Left hindlimb (tissue), 1 donor: ENCODE data around the gene HDAC3.
A peak's percentile ranks its signal among the peaks of the same experiment; 100 is the strongest.
"Not testable (repeated sequence)": the region's sequence is repeated elsewhere in the genome, so short reads cannot be mapped to it uniquely, and the experiment has no call there.

Experiments used
- DNase-seq: peaks from one replicate; pipeline ENCODE4 v3.0.0-alpha.2; 2018

The HDAC3 gene

GRCh38 chr5:141633871-141634561 lies 2.6 kb downstream of the HDAC3 start:
- DNase-seq, result no peak

DNA sequence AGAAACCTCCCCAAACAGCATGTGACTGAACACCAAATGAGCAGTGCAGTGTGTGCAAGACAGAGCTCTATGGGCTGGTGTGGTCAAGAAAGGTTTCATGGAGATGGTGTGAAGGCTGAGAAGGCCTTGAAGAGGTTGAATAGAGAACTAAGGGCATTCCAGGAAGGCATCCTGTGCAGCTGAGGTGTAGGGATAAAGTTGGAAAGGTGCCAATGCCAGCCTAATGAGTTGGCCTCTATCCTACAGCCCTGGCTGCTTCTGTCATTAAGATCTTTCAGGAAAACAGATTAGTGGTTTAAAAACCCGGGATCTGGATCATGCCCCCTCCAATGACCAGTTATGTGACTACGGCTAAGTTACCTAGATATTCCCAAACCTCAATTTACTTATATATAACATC lies 4.0 kb downstream of the HDAC3 start:
- DNase-seq, result no peak

DNA sequence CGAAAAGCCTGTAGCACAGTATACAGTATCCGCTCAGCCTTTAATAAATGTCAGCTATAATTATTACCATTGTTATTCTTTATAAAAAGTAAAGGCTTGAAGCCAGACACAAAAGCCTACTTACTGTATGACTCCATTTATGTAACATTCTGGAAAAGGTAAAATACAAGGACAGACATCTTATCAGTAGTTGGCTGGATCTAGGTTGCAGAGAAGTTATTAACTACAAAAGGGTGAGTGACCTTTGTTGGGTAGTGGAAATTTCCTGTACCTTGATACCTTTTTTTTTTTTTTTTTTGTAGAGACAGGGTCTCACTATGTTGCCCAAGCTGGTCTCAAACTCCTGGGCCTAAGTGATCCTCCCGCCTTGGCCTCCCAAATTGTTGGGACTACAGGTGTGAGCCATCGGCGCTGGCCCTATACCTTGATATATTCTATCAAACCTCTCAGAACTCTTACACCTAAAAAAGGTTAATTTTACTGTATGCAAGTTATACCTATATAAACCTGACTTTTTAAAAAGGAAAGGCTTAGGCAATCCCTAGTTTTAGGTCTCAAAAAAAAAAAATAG lies 6.0 kb downstream of the HDAC3 start:
- DNase-seq, result no peak

DNA sequence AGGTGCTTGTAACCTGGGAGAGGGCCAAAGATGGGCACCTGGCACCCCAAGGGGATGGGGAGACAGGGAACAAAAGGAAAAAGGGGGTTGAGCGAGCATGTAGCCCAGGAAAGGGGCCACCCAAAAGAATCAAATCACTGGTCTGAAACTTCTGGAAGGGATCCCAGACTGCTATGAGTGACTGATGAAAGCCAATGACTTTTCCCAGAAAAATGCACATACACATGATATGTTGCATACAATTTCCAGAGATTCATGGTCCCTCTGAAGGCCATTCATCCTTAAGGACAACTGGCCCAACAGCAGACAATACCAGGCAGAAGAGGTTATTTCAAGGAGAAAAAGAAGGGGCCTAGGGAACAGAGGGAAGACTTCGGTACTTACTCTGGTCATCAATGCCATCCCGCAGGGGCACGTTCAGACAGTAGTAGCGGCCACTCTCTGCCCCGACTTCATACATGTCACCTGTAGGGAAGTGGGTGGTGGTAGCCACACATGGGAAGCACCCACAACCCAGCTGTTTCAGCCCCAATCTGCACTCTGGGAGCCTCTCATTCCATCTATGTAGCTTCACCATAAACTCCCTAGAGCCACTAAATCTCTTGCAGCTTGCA lies 8.4 kb downstream of the HDAC3 start:
- no peak for DNase-seq

DNA sequence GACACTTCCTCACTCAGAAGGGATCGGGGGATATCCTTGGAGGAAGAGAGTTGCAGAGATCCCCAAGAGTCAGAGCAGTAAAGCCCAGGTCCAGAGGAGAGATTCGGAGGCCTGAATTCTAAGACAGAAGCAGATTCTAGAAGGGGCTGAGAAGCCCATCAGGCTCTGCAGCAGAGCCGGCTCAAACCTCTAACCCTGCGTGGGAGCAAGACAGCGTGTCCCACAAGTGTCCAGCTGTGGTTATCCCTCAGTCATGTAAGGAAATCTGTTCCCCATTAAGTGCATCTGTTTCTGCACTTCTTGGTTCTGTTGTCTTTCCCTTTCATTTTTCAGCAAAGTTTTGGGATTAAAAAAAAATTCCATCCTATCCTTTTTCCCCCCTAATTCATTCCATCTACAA lies 13.0 kb downstream of the HDAC3 start:
- no peak for DNase-seq

GRCh38 chr5:141623186-141623585 lies 13.5 kb downstream of the HDAC3 start:
- no peak for DNase-seq

GRCh38 chr5:141618804-141619554 lies 17.7 kb downstream of the HDAC3 start, which contains the start of gene DIAPH1:
DIAPH1 (minus strand) TSS chr5:141619000; CDS start chr5:141618914, 86 bp downstream.
- peak; percentile 97 for DNase-seq

DNA sequence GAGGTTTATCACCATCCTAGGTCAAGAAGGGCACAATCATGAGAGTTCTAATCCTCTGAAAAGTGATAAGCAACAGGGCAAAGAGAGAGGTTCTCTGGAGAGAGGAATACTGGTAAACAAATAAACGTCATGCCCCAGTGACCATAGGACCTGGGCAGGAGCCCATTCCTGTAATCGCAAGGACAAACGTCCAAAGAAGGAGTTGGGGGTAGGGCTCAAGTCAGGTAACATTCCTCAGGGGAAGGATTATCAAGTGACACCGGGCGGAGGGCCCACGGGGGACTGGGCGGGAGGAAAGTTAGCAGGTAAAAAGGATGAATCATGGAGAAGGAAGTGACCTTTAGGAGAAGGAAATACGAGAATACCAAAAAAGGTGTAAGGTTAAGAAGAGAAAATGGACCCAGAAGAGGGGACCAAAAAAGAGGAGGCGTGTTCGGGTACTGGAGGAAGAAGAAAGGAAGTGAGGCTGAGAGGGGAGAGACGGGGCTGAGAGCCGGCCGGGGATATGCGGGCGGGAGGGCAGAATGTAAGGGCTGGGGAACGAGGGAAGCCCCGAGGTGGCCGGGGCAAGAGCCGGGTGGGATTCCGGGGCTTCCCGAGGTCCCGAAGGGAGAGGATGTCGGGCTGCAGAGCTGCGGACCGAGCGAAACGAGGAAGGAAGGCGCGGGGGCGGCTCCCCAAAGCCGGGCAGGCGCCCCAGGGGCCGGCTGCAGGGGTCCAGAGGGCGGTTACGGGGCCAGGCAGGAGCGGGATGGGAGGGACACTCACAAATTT lies 18.4 kb downstream of the HDAC3 start:
- DNase-seq, result peak; percentile 43

- DNase-seq, result no peak
Observed at GRCh38 chr5:141617682-141618029, 19.0 kb downstream of the HDAC3 start.

DNA sequence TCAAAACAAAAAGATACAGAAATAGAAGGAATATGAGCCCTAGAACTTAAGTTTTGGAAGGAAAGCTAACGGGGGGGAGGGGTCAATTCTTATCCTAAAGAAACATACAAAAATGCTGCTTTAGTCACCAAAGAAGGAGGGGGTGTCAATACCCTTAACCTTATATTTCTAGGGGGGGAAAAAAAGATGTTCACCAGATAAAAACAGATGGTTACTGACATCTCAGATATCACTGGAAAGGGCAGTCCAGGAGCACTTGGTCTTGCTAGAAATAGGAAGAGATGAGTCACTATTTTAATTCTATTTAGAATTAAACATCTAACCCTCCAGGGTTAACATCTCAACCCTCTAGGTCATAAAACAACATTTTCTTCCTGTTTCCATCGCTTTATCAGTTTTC lies 19.5 kb downstream of the HDAC3 start:
- no peak for DNase-seq

DNA sequence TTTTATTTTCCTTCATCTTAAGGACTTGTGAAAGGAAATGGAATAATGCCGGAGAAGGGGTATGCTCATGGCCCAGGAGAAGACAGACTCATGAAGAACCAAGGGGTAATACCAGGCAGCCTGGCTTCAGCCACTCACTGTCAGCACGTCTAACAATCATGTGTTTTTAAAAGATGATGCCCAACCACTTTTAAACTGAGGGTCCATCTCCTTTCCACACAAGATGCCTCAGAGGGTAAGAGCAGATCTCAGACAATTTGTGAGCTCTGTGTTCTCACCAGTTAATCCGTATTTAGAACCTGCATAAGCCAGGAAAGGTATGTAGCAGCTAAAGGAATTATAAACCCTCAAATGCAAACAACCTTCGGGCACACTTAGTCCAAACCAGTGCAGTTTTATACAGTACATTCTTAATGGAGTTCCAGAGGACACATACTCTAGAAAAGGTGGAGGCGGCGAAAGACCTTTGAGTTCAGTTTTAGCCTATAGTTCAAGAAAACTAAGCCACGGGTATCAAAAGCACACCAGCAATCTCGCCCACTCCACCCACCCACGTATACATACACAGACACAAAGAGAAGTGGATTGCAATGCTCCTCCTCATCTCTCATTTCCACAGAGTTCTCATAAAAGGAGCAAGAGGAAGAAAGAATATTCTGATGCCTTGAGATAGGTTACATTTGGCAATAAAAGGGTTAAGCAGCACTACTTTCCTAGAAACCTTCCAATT lies 20.5 kb downstream of the HDAC3 start:
- DNase-seq, result no peak

GRCh38 chr5:141613344-141613743 lies 23.3 kb downstream of the HDAC3 start:
- no peak for DNase-seq

DNA sequence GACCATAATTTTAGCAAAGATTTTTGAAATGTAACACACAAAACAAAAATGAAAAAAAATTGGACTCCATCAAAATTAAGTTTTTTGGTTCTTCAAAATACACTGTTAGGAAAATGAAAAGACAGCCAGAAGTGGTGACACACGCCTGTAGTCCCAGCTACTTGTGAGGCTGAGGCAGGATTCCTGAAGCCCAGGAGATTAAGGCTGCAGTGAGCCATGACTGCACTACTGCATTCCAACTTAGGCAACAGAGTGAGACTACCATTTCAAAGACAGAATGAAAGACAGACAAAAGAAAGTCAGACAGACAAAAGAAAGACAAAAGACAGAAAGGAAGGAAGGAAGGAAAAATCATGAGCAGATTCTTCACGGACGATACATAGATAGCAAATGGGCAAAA lies 25.4 kb downstream of the HDAC3 start:
- DNase-seq, result no peak

GRCh38 chr5:141609921-141610320 lies 26.7 kb downstream of the HDAC3 start:
- not testable (repeated sequence) for DNase-seq

DNA sequence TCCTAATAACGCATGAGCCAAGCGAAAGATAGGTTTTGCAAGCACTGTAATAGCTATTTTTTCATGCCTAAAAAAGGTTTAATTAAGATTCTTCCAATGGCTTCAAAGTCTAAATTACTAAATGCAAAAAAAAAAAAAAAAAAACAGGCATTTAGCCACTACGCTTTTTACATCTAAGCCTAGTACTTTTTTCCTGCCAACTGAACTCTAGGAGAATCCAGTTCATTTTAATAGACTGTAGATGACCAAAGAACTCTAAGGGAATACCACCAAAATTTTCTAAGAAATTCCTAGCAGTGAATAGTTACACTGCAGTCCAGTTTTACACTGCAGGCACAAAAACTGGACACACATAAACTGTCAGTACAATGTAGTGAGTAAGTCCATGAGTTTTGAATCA lies 27.6 kb downstream of the HDAC3 start:
- no peak for DNase-seq

DNA sequence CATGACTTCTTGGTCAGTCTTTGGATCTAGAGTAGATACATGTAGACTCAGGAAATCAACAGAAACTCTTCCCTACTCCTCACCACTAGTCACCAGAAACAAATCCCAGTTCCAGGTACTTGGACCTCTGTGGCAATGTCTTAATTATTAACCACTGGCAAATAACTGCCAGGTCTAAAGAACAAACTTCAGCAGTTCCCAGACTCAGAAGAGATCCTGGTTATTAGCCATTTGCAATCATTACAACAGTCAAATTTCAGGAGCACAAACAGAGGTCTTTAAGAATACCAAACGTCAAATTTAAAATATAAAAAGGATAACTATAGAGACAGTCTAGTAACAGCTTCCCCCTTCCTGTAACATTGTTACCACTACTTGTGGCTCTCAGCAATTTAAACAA lies 28.1 kb downstream of the HDAC3 start:
- DNase-seq, result no peak

DNA sequence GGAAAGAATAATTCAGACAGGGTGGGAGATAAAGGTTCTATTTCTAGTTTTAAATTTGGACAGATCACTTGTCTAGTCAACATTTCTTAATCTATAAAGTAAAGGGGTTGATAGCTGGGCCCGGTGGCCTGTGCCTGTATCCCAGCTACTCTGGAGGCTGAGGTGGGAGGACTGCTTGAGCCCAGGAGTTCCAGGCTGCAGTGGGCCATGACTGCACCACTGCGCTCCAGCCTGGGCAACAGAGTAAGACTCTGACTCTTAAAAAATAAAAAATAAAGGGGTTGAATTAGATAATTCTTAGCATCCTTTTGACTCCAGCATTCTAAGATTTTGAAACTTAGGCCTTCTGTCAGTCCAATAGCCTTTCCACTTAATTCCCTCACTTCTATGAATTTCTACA lies 28.6 kb downstream of the HDAC3 start:
- DNase-seq, result no peak

DNA sequence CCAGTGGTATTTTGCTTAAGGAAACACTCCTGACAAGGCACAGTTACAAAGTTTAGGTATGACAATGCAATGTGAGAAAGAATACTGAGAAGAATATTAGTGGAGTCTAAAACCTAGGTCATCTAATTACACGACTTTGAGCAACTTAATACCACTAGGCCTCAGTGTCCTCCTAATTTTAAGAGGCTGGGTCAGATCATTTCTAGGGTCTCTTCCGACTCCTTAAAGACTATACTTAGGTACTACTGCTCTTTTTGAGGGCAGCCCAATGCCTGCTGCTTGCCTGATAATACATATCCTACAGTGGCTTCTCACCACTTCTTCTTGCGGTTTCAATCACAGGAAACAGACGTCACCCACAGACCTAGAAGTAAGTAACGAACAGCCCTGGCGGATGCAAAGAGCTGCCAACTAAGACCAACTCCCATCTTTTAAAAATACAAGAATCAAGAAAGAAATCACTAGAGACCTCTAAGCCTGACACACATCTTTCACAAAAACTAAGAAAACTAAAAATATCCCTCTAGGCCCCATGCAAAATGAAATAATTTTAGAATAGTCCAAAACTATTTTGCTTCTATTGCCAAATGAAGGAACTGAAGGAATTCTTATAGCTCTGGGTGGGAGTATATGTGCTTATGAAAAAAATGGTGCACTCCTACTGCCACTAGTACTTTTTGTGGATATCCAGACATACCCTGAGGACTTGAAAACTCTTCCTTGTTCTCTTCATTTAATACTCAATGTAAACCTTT lies 30.9 kb downstream of the HDAC3 start:
- DNase-seq, result peak; percentile 42

DNA sequence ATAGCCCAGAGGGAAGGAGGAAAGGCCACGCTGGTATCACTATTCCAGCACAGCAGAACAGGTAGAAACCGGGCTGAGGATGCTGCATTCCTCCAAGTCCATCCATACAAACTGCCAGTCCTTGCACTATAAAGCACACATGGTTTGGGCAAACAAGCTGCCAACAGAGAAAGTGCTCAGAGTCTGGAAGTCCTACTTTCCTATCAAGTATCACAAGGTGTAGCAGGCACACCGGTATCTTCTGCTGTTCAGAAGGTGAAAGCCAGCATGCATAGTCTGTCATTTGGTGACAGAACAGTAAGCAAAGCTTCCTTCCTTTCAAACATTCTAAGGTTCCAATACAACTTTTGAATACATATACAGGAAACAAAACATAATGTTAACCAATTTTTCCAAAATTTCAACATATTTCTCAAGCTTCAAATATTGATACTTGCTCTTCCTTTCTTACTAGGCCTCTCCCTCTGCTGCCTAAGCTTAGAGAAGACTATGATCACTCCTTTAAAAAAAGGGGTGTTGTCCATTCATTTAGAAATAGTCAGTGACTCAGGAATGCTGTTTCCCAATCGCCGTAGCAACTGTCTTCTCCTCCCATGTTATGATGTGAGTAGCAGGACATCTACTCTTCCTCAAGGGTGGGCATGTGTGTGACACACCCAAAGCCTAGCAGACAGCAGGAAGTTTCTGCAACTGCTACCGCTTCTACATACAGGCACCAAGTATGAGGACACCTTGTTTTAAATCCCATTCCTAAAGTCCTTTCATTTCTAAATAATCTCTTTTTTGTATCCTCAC lies 32.5 kb downstream of the HDAC3 start:
- DNase-seq, result peak; percentile 53

- no peak for DNase-seq
Observed at GRCh38 chr5:141602606-141603005, 34.0 kb downstream of the HDAC3 start.
